ENCODE measurements around the gene EDA.

- no peak for TF ChIP-seq POLR2A (IDR thresholded peaks at IDR 0.05)
- TF ChIP-seq CTCF (IDR thresholded peaks at IDR 0.05): no peak
These were observed 89.9 kb downstream of the EDA start for GRCh38 chrX:69705818-69706217.

All from uterus (tissue), 2 donors.